ENCODE measurements around the gene ZNF423. TPM values are rescaled to one million over a fixed set of nuclear protein-coding genes. Genes with fewer than 3 reads are reported as not detected.
"Not testable (repeated sequence)": the region's sequence is repeated elsewhere in the genome, so short reads cannot be mapped to it uniquely, and the experiment has no call there.

The ZNF423 gene
- total and polyA plus RNA-seq, 10 donors = 0.36 to 7.0 (median 3.7) TPM

- peaks cover 0 to 38% (median 13%) of the 10 kb centered on the region in 7 donors for H3K27me3 ChIP-seq (replicated peaks in 1 of 7)
- TF ChIP-seq POLR2AphosphoS5 (IDR thresholded peaks at IDR 0.05) = peak in 2 of 3 donors; percentile 21 to 37
- TF ChIP-seq POLR2A (IDR thresholded peaks at IDR 0.05) = no peak
- peak; percentile 13 to 93 (median 82) for TF ChIP-seq CTCF (IDR thresholded peaks at IDR 0.05 in 8 of 11, conservative IDR thresholded peaks at IDR 0.05 in 3 of 11)
- peaks cover 0 to 15% (median 8%) of the 10 kb centered on the region in 6 donors for H3K4me1 ChIP-seq
- no peaks in the 10 kb centered on the region for H3K9me3 ChIP-seq
- DNase-seq = peak; percentile 86
- intact Hi-C loops (cut with DNase I; ENCODE audit: low total_unique reads) = no loop called here
- H3K27ac ChIP-seq = peak overlapping the region in 2 of 8 donors; percentile 32 to 43
- WGBS, 5 donors = 4 to 11% (median 7%) methylated on average over 4 to 22 of the region's 22 CpGs
- peak overlapping the region in 3 of 8 donors; percentile 27 to 59 (median 39) for H3K4me3 ChIP-seq
- no peaks in the 10 kb centered on the region for H3K36me3 ChIP-seq
Observed at GRCh38 chr16:49876716-49877129, 20.8 kb upstream of the ZNF423 start.

GRCh38 chr16:49875806-49876715, 20.1 kb upstream of the ZNF423 start:
- DNase-seq = no peak
- Histone ChIP-seq H3K9me3 (no peaks in the 10 kb centered on the region), H3K36me3 (no peaks in the 10 kb centered on the region), H3K4me1 (peaks cover 0 to 15% (median 8%) of the 10 kb centered on the region in 6 donors), H3K27ac (peak overlapping the region in 2 of 8 donors; percentile 32 to 43), H3K4me3 (peak overlapping the region in 3 of 8 donors; percentile 27 to 59 (median 39)), H3K27me3 (replicated peaks in 1 of 7) (peaks cover 0 to 38% (median 13%) of the 10 kb centered on the region in 7 donors)
- intact Hi-C loops (cut with DNase I; ENCODE audit: low total_unique reads) = no loop called here
- TF ChIP-seq POLR2AphosphoS5 (IDR thresholded peaks at IDR 0.05) (no peak), POLR2A (IDR thresholded peaks at IDR 0.05) (no peak), CTCF (IDR thresholded peaks at IDR 0.05 in 8 of 11, conservative IDR thresholded peaks at IDR 0.05 in 3 of 11) (no peak)
- 31 to 41% (median 34%) methylated on average over 40 to 45 of the region's 45 CpGs for WGBS, 5 donors

GRCh38 chr16:49874613-49875237, 18.8 kb upstream of the ZNF423 start:
- intact Hi-C loops (cut with DNase I; ENCODE audit: low total_unique reads) = no loop called here
- Histone ChIP-seq H3K9me3 (no peaks in the 10 kb centered on the region), H3K27me3 (replicated peaks in 1 of 7) (peaks cover 0 to 38% (median 13%) of the 10 kb centered on the region in 7 donors), H3K4me3 (no peak overlapping the region), H3K27ac (no peak overlapping the region), H3K4me1 (peaks cover 0 to 15% (median 8%) of the 10 kb centered on the region in 6 donors), H3K36me3 (no peaks in the 10 kb centered on the region)
- TF ChIP-seq POLR2AphosphoS5 (IDR thresholded peaks at IDR 0.05) (no peak), POLR2A (IDR thresholded peaks at IDR 0.05) (no peak), CTCF (IDR thresholded peaks at IDR 0.05 in 8 of 11, conservative IDR thresholded peaks at IDR 0.05 in 3 of 11) (no peak)
- no peak for DNase-seq
- WGBS, 5 donors = 83 to 100% (median 94%) methylated on average over 1 of the region's 1 CpG

- 85 to 99% (median 95%) methylated on average over 5 of the region's 5 CpGs for whole genome bisulfite sequencing, 5 donors
- DNase-seq; intact Hi-C loops (cut with DNase I; ENCODE audit: low total_unique reads): not testable (repeated sequence)
Observed at GRCh38 chr16:49871824-49872223, 15.9 kb upstream of the ZNF423 start.

More at GRCh38 chr16:49871824-49872223, 15.9 kb upstream of the ZNF423 start:
- not testable (repeated sequence) for H3K9me3 ChIP-seq, H3K4me1 ChIP-seq, H3K36me3 ChIP-seq, H3K4me3 ChIP-seq, H3K27ac ChIP-seq
- H3K27me3 ChIP-seq (replicated peaks in 1 of 7) = peaks cover 0 to 26% (median 8%) of the 10 kb centered on the region in 7 donors
